DND-41 (cell line): ENCODE data around the gene GRB2.

Source experiments
- ATAC-seq: fragments of 200-7000 bp; cut with Tn5 transposase; 3 replicates; pipeline ENCODE4 v1.9.1; 2021; ENCODE audit warnings: low read depth; ENCODE audit not compliant: insufficient read depth
- DNase-seq: peaks from one replicate; pipeline ENCODE4 v3.0.0-alpha.2; 2020
- H2AFZ ChIP-seq: 2 replicates; pipeline ENCODE4 v1.6.0; 2012; ENCODE audit warnings: low read depth, low read length
- H3K27ac ChIP-seq: 2 replicates; pipeline ENCODE4 v1.5.1; 2012; ENCODE audit warnings: low read length, inconsistent platforms
- H3K27me3 ChIP-seq: fragments of 200-600 bp; sonication (generic); 2 replicates; pipeline ENCODE4 v1.6.0; 2012; ENCODE audit warnings: low read length, mild to moderate bottlenecking, inconsistent platforms; ENCODE audit not compliant: insufficient read depth, poor library complexity
- H3K36me3 ChIP-seq: 2 replicates; pipeline ENCODE4 v1.5.1; 2012; ENCODE audit warnings: low read length, inconsistent platforms; ENCODE audit not compliant: insufficient read depth
- H3K4me1 ChIP-seq: 2 replicates; pipeline ENCODE4 v1.5.1; 2012; ENCODE audit warnings: mild to moderate bottlenecking, low read length; ENCODE audit not compliant: insufficient read depth
- H3K4me2 ChIP-seq: 2 replicates; pipeline ENCODE4 v1.6.0; 2012; ENCODE audit warnings: mild to moderate bottlenecking, moderate library complexity, low read length, inconsistent platforms; ENCODE audit not compliant: insufficient read depth
- H3K4me3 ChIP-seq, 2 experiments: fragments of 200-600 bp in 1 of 2; shearing (Covaris generic) in 1 of 2; 2 replicates each; pipeline ENCODE4 v1.5.1; 2012 to 2016; ENCODE audit warnings: inconsistent platforms in 2 of 2, low read length in 2 of 2, mild to moderate bottlenecking in 2 of 2, low read depth in 1 of 2, moderate library complexity in 1 of 2
- H3K79me2 ChIP-seq: 2 replicates; pipeline ENCODE4 v1.6.0; 2012; ENCODE audit warnings: low read length, inconsistent platforms; ENCODE audit not compliant: insufficient read depth
- H3K9ac ChIP-seq: 2 replicates; pipeline ENCODE4 v1.6.0; 2012; ENCODE audit warnings: low read depth, mild to moderate bottlenecking, inconsistent platforms, low read length, moderate library complexity
- H3K9me3 ChIP-seq: 2 replicates; pipeline ENCODE4 v1.5.1; 2012; ENCODE audit warnings: low read length, moderate library complexity, mild to moderate bottlenecking, inconsistent platforms; ENCODE audit not compliant: insufficient read depth, severe bottlenecking
- H4K20me1 ChIP-seq: 2 replicates; pipeline ENCODE4 v1.6.0; 2012; ENCODE audit warnings: low read length; ENCODE audit not compliant: insufficient read depth
- CTCF ChIP-seq: IDR thresholded peaks from 2 replicates; pipeline ENCODE4 v1.5.1; 2012; ENCODE audit warnings: borderline replicate concordance, low read length, moderate library complexity, mild to moderate bottlenecking; ENCODE audit not compliant: poor library complexity, severe bottlenecking; ENCODE audit errors: extremely low read depth
- EZH2 ChIP-seq: IDR thresholded peaks from 3 replicates; pipeline ENCODE4 v1.6.1; 2012; ENCODE audit warnings: borderline replicate concordance, low read depth, mild to moderate bottlenecking, moderate library complexity, low read length, inconsistent platforms; ENCODE audit not compliant: severe bottlenecking

GRB2 gene

GRCh38 chr17:75342996-75343395, 62.5 kb downstream of the GRB2 start:
- peaks cover 14% of the 10 kb centered on the region for H4K20me1 ChIP-seq
- H3K4me2 ChIP-seq = no peak overlapping the region
- peaks cover 83% of the 10 kb centered on the region for H3K79me2 ChIP-seq
- DNase-seq (no peak), ATAC-seq (no peak)
- H3K4me1 ChIP-seq = peaks cover 99% of the 10 kb centered on the region
- no peak overlapping the region for H2AFZ ChIP-seq
- H3K9me3 ChIP-seq = no peaks in the 10 kb centered on the region
- TF ChIP-seq CTCF (no peak), EZH2 (no peak)
- no peak overlapping the region for H3K9ac ChIP-seq
- H3K27ac ChIP-seq = peak overlapping the region; percentile 73
- no peaks in the 10 kb centered on the region for H3K27me3 ChIP-seq
- peaks cover 6% of the 10 kb centered on the region for H3K36me3 ChIP-seq
- no peak overlapping the region for H3K4me3 ChIP-seq

- Histone ChIP-seq H2AFZ (no peak overlapping the region), H3K4me3 (no peak overlapping the region), H3K27ac (peak overlapping the region; percentile 73), H3K4me1 (peaks cover 99% of the 10 kb centered on the region), H3K27me3 (no peaks in the 10 kb centered on the region), H3K9me3 (no peaks in the 10 kb centered on the region), H3K9ac (peak overlapping the region; percentile 57), H3K4me2 (peak overlapping the region; percentile 27; the same call in 1 of the 2 replicates), H3K79me2 (peaks cover 74% of the 10 kb centered on the region), H4K20me1 (peaks cover 4% of the 10 kb centered on the region), H3K36me3 (peaks cover 6% of the 10 kb centered on the region)
- TF ChIP-seq EZH2 = no peak
- no peak for TF ChIP-seq CTCF
- DNase-seq (no peak), ATAC-seq (no peak)
Measured at GRCh38 chr17:75341784-75342486, 63.5 kb downstream of the GRB2 start.

DNA sequence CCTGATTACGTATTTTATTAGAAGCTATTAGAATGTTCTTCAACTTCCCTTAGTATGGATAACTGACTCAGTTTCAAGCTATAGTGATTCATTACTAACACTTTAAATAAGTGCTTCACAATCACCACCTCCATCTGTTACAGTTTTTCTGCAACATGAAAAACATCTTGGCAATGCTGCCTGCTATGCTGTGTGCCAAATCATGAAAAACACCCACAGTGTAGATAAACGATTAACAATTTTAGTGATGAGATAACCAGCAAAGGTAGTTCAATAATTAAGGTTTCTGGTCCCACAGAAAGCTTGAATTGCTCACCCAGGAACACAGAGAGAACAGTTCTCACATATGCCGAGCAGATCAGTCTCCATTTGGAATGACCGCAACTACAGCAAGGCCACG, 64.8 kb downstream of the GRB2 start:
- Histone ChIP-seq H3K4me2 (peak overlapping the region; percentile 59), H3K9me3 (no peaks in the 10 kb centered on the region), H3K4me1 (peaks cover 99% of the 10 kb centered on the region), H3K79me2 (peaks cover 74% of the 10 kb centered on the region), H3K9ac (peak overlapping the region; percentile 57), H2AFZ (no peak overlapping the region), H3K27me3 (no peaks in the 10 kb centered on the region), H3K4me3 (peak overlapping the region in 1 of 2 experiments; percentile 39; a peak in 1 of 4 replicates), H3K27ac (peak overlapping the region; percentile 95), H3K36me3 (peaks cover 6% of the 10 kb centered on the region), H4K20me1 (no peaks in the 10 kb centered on the region)
- ATAC-seq (no peak), DNase-seq (no peak)
- TF ChIP-seq CTCF (no peak), EZH2 (no peak)
